AG09309 (cell line): Measurements from ENCODE around the gene USP48.

Experiments used
- DNase-seq: peaks from one replicate; pipeline ENCODE4 v3.0.0-alpha.2; 2010; ENCODE audit warnings: low read depth
- H3K4me3 ChIP-seq: 2 replicates; pipeline ENCODE4 v1.5.1; 2011; ENCODE audit warnings: mild to moderate bottlenecking, low read depth, low read length, moderate library complexity; ENCODE audit not compliant: control insufficient read depth
- TF ChIP-seq, protein P1 (sequence below): IDR thresholded peaks from 2 replicates; pipeline ENCODE4 v1.5.1; 2011; ENCODE audit warnings: mild to moderate bottlenecking, low read depth, low read length, inconsistent platforms; ENCODE audit not compliant: insufficient read depth, control insufficient read depth; ENCODE audit errors: missing control alignments

USP48 gene

GRCh38 chr1:21657456-21658190 lies 125.3 kb downstream of the USP48 start:
- TF ChIP-seq, protein P1, sequence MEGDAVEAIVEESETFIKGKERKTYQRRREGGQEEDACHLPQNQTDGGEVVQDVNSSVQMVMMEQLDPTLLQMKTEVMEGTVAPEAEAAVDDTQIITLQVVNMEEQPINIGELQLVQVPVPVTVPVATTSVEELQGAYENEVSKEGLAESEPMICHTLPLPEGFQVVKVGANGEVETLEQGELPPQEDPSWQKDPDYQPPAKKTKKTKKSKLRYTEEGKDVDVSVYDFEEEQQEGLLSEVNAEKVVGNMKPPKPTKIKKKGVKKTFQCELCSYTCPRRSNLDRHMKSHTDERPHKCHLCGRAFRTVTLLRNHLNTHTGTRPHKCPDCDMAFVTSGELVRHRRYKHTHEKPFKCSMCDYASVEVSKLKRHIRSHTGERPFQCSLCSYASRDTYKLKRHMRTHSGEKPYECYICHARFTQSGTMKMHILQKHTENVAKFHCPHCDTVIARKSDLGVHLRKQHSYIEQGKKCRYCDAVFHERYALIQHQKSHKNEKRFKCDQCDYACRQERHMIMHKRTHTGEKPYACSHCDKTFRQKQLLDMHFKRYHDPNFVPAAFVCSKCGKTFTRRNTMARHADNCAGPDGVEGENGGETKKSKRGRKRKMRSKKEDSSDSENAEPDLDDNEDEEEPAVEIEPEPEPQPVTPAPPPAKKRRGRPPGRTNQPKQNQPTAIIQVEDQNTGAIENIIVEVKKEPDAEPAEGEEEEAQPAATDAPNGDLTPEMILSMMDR: no peak
- no peak for DNase-seq

DNA sequence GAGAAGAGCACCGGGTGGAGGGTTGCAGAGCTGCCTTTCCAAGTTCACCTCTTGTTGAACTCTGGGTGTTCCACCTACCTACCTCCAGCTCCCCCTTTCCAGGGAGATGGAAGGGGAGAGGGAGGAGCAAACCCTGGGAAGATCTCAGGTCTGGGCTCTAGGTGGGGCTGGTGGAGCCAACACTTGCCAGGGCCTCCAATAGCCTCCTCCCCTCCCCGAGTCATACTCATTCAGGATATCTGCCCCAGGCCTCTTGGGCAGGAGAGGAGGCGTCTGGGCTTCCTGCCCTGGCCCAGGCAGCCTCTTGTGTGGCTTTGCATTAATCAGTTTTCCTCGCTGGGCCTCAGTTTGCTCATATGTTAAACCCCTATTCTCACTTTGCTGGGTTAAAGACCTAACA lies 127.2 kb downstream of the USP48 start:
- no peak for DNase-seq
- TF ChIP-seq, protein P1: no peak
- no peak overlapping the region for H3K4me3 ChIP-seq

More at GRCh38 chr1:21657456-21658190, 125.3 kb downstream of the USP48 start:
- H3K4me3 ChIP-seq: no peak overlapping the region

- DNase-seq: no peak
- H3K4me3 ChIP-seq: no peak overlapping the region
- TF ChIP-seq, protein P1: no peak
Observed at GRCh38 chr1:21655259-21655658, 127.7 kb downstream of the USP48 start.

- TF ChIP-seq, protein P1: no peak
- no peak overlapping the region for H3K4me3 ChIP-seq
Observed at GRCh38 chr1:21654209-21654608, 128.7 kb downstream of the USP48 start.

DNA sequence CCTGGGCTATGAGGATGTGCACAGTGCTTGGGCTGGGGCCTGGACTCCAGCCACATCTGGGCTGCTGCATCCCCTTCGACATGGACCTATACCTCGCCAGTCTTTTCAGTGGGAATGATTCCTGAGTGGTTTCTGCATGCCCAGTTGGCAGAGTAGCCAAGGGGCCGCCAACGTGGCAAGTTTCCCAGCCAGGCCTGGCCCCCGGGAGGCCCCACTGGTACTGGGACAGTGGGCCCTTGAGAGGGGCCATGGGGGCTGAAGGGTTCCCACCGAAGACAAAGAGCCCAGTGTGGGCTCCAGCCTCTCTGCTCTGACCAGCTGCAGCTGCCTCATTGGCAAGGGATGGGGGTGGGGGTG lies 129.2 kb downstream of the USP48 start:
- no peak for DNase-seq
- H3K4me3 ChIP-seq: no peak overlapping the region
- TF ChIP-seq, protein P1: no peak

More at GRCh38 chr1:21654209-21654608, 128.7 kb downstream of the USP48 start:
- no peak for DNase-seq

DNA sequence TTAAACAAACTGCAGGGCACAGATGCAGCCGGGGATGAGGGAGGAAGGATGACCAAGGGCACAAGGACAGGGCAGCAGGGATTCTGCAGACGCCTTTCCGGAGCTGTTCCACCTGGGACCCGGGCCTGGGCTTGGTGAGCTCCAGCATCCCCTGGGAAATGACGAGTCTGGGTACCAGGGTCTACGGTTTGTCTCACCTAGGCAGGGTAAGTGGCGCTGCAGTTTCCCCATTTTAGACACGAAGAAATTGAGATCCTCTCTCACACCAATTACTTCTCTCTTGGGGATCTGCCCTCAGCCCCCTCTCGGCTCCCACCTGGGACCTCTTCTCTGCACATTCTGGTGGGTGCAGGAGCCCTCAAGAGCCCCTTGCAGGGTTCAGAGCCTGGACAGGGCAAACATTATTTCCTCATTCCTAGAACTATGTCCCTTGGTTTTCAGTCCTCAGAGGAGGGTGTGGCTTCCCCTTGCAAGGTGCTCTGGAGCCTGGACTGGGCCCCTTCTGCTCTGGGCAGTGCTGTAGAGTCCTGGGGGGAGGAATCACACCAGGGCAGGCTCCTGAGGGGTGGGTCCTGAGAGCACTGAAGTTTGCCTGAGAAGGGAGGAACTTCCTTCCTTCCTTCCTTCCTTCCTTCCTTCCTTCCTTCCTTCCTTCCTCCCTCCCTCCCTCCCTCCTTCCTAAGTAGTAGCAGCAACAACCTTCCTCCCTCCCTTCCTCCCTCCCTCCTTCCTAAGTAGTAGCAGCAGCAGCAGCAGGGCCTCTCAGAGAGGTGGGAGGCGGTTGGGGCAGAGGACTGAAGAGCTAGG lies 129.8 kb downstream of the USP48 start:
- no peak for DNase-seq
- H3K4me3 ChIP-seq: no peak overlapping the region
- TF ChIP-seq, protein P1: no peak
